Putamen (tissue), 1 donor: ENCODE measurements around the gene SPATA31D3.
"Not testable (repeated sequence)": the region's sequence is repeated elsewhere in the genome, so short reads cannot be mapped to it uniquely, and the experiment has no call there.

Experiments
- DNase-seq: peaks from one replicate; pipeline ENCODE4 v3.0.0-alpha.2; 2016; ENCODE audit warnings: low spot score

Gene SPATA31D3

GRCh38 chr9:81943393-81943792 lies at the start of gene SPATA31D3:
Gene SPATA31D3 (plus strand): TSS chr9:81943500. CDS start chr9:81943586, 86 bp downstream.
- not testable (repeated sequence) for DNase-seq

- DNase-seq = no peak
Measured at GRCh38 chr9:81893929-81894328, 49.4 kb upstream of the SPATA31D3 start.

- no peak for DNase-seq
Measured at GRCh38 chr9:81894891-81895290, 48.4 kb upstream of the SPATA31D3 start.

- no peak for DNase-seq
Measured at GRCh38 chr9:81896070-81896469, 47.2 kb upstream of the SPATA31D3 start.

- DNase-seq = no peak
Measured at GRCh38 chr9:81898851-81899250, 44.4 kb upstream of the SPATA31D3 start.

- DNase-seq = no peak
Measured at GRCh38 chr9:81902196-81902595, 41.1 kb upstream of the SPATA31D3 start.

- no peak for DNase-seq
Measured at GRCh38 chr9:81902626-81903025, 40.7 kb upstream of the SPATA31D3 start.

GRCh38 chr9:81906671-81907070 lies 36.6 kb upstream of the SPATA31D3 start:
- no peak for DNase-seq

- DNase-seq = no peak
Measured at GRCh38 chr9:81912135-81912534, 31.2 kb upstream of the SPATA31D3 start.

GRCh38 chr9:81915801-81916505 lies 27.3 kb upstream of the SPATA31D3 start:
- no peak for DNase-seq

- not testable (repeated sequence) for DNase-seq
Measured at GRCh38 chr9:81918507-81918906, 24.8 kb upstream of the SPATA31D3 start.

GRCh38 chr9:81928305-81928704 lies 15.0 kb upstream of the SPATA31D3 start, which contains the start of gene SPATA31D4:
Gene SPATA31D4 (plus strand): TSS chr9:81928428. CDS start chr9:81928514, 86 bp downstream.
- not testable (repeated sequence) for DNase-seq

GRCh38 chr9:81930147-81930546 lies 13.2 kb upstream of the SPATA31D3 start:
- not testable (repeated sequence) for DNase-seq

GRCh38 chr9:81933547-81933946 lies 9.8 kb upstream of the SPATA31D3 start:
- not testable (repeated sequence) for DNase-seq

GRCh38 chr9:81948650-81949049 lies 5.3 kb downstream of the SPATA31D3 start:
- DNase-seq = not testable (repeated sequence)

- DNase-seq = no peak
Measured at GRCh38 chr9:81953096-81953495, 9.8 kb downstream of the SPATA31D3 start.

GRCh38 chr9:81955625-81956024 lies 12.3 kb downstream of the SPATA31D3 start:
- DNase-seq = no peak

GRCh38 chr9:81964218-81965171 lies 21.2 kb downstream of the SPATA31D3 start:
- DNase-seq = no peak

- DNase-seq = no peak
Measured at GRCh38 chr9:81968026-81968425, 24.7 kb downstream of the SPATA31D3 start.

GRCh38 chr9:81969971-81970370 lies 26.7 kb downstream of the SPATA31D3 start:
- DNase-seq = no peak

- no peak for DNase-seq
Measured at GRCh38 chr9:81971727-81972126, 28.4 kb downstream of the SPATA31D3 start.

GRCh38 chr9:81974764-81975163 lies 31.5 kb downstream of the SPATA31D3 start:
- DNase-seq = no peak

- no peak for DNase-seq
Measured at GRCh38 chr9:81976351-81976750, 33.1 kb downstream of the SPATA31D3 start.
